Measurements from ENCODE around the gene ZNF548.

Gene ZNF548

GRCh38 chr19:57357406-57357805, 32.2 kb upstream of the ZNF548 start:
- H3K4me3 ChIP-seq (replicated peaks; ENCODE audit: low read depth, low read length): no peak overlapping the region
- DNase-seq (ENCODE audit: extremely low read depth, low read depth): no peak
- TF ChIP-seq CTCF (IDR thresholded peaks at IDR 0.05; ENCODE audit: low read depth, low read length, missing control alignments): no peak

- no peak overlapping the region for H3K4me3 ChIP-seq (replicated peaks; ENCODE audit: low read depth, low read length)
- TF ChIP-seq CTCF (IDR thresholded peaks at IDR 0.05; ENCODE audit: low read depth, low read length, missing control alignments): no peak
- no peak for DNase-seq (ENCODE audit: extremely low read depth, low read depth)
Measured at GRCh38 chr19:57359300-57359699, 30.4 kb upstream of the ZNF548 start.

GRCh38 chr19:57362419-57362818, 27.2 kb upstream of the ZNF548 start:
- peak overlapping the region; percentile 63 for H3K4me3 ChIP-seq (replicated peaks; ENCODE audit: low read depth, low read length)
- no peak for TF ChIP-seq CTCF (IDR thresholded peaks at IDR 0.05; ENCODE audit: low read depth, low read length, missing control alignments)
- no peak for DNase-seq (ENCODE audit: extremely low read depth, low read depth)

GRCh38 chr19:57362997-57363687, 26.5 kb upstream of the ZNF548 start, which contains the start of the genes TRAPPC2B and ZNF547:
Gene TRAPPC2B (plus strand): TSS chr19:57363551. CDS start chr19:57364834, 1,283 bp downstream.
Gene ZNF547 (plus strand): TSS chr19:57363551. CDS start chr19:57368556, 5,005 bp downstream.
- H3K4me3 ChIP-seq (replicated peaks; ENCODE audit: low read depth, low read length): peak within 1 kb of the TSS; percentile 63
- no peak for TF ChIP-seq CTCF (IDR thresholded peaks at IDR 0.05; ENCODE audit: low read depth, low read length, missing control alignments)
- DNase-seq (ENCODE audit: extremely low read depth, low read depth): peak; percentile 98

GRCh38 chr19:57363688-57364181, 25.9 kb upstream of the ZNF548 start:
- peak overlapping the region; percentile 63 for H3K4me3 ChIP-seq (replicated peaks; ENCODE audit: low read depth, low read length)
- no peak for DNase-seq (ENCODE audit: extremely low read depth, low read depth)
- TF ChIP-seq CTCF (IDR thresholded peaks at IDR 0.05; ENCODE audit: low read depth, low read length, missing control alignments): no peak

DNA sequence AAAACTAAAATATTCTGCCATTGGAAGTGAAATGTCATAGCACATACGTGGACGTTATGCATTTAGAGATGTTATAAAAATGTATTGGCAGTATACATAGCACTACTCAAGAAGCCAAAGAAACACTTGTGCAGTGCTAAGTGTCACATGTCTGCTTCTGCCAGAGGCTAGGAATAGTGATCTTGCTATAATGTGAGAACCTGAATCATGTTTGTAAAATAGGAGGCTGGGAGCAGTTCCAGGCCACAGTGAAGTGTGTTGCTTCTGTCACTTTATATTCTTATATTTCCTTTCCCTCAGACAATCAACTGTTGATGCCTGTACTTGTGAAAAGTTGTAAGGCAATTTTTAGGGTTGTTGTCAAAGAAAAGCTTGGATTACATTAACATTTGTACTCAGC, 22.9 kb upstream of the ZNF548 start:
- no peak for TF ChIP-seq CTCF (IDR thresholded peaks at IDR 0.05; ENCODE audit: low read depth, low read length, missing control alignments)
- no peak overlapping the region for H3K4me3 ChIP-seq (replicated peaks; ENCODE audit: low read depth, low read length)
- no peak for DNase-seq (ENCODE audit: extremely low read depth, low read depth)

Measured in HFF-Myc (cell line).